Stomach (tissue), 9 donors: ENCODE measurements around the gene GCNT1. TPM values are rescaled to one million over a fixed set of nuclear protein-coding genes. Genes with fewer than 3 reads are reported as not detected.
"Not testable (repeated sequence)": the region's sequence is repeated elsewhere in the genome, so short reads cannot be mapped to it uniquely, and the experiment has no call there.

Experiments used
- DNase-seq, 2 donors: peaks; one replicate each; pipeline versions ENCODE4 v3.0.0 to v3.0.0-alpha.2; 2013 to 2019
- H3K27ac ChIP-seq, 5 donors: fragments of 200-600 bp in 4 of 5; sonication (generic) in 4 of 5; one replicate each; pipeline ENCODE4 v1.5.1; 2013 to 2019; ENCODE audit warnings: mild to moderate bottlenecking in 1 of 5, moderate library complexity in 1 of 5
- H3K27me3 ChIP-seq, 3 donors: fragments of 200-600 bp; sonication (generic); one replicate each; pipeline ENCODE4 v1.5.1; 2017 to 2019; ENCODE audit warnings: mixed run types in 1 of 3
- H3K36me3 ChIP-seq, 4 donors: fragments of 200-600 bp; sonication (generic); 1 replicate in 3 of 4; 2 replicates in 1 of 4; pipeline ENCODE4 v1.5.1; 2016 to 2019
- H3K4me1 ChIP-seq, 4 donors: fragments of 200-600 bp; sonication (generic); one replicate each; pipeline ENCODE4 v1.5.1; 2016 to 2019
- H3K4me3 ChIP-seq, 4 donors: fragments of 200-600 bp; sonication (generic) in 3 of 4; one replicate each; pipeline ENCODE4 v1.5.1; 2016 to 2019; ENCODE audit warnings: mild to moderate bottlenecking in 1 of 4
- H3K9me3 ChIP-seq, 4 donors: fragments of 200-600 bp; sonication (generic); one replicate each; pipeline ENCODE4 v1.5.1; 2016 to 2019
- EP300 ChIP-seq: sonication (generic); formaldehyde crosslinking; IDR thresholded peaks from one replicate; pipeline ENCODE4 v1.6.1; 2017; ENCODE audit warnings: antibody characterized with exemption
- POLR2A ChIP-seq, 4 donors: fragments of 450-650 bp; IDR thresholded peaks; one replicate each; pipeline ENCODE4 v1.6.1; 2016; ENCODE audit warnings: antibody characterized with exemption in 4 of 4, control low read depth in 2 of 4, mild to moderate bottlenecking in 1 of 4, moderate library complexity in 1 of 4
- POLR2AphosphoS5 ChIP-seq, 3 donors: sonication (generic); formaldehyde crosslinking; IDR thresholded peaks; one replicate each; pipeline ENCODE4 v1.6.1; 2016; ENCODE audit warnings: antibody characterized with exemption in 3 of 3
- WGBS, 5 donors: extraction: QIAGEN DNeasy Blood & Tissue Kit in 3 of 5; methylation state at CpG; one replicate each; pipeline versions ENCODE4 v1.1.5 to v1.1.7; 2013 to 2018; 5-methylcytosine and 5-hydroxymethylcytosine counted together
- intact Hi-C: fragments of 100-400 bp; cut with DNase I; formaldehyde crosslinking; loops from one replicate; pipeline ENCODE4 v1.15.1; 2023; ENCODE audit warnings: low total_unique reads
- polyA plus RNA-seq, 3 donors: library from polyadenylated mRNA; stranded (reverse); fragments of 200-250 nt; gene quantifications; one replicate each; pipeline ENCODE4 v1.2.3, GENCODE V29; 2013
- total RNA-seq, 5 donors: library from RNA; depleted of rRNA; stranded (reverse); fragments of >200 nt; gene quantifications; one replicate each; pipeline versions ENCODE4 v1.1.0 to v1.2.3, GENCODE V29; 2014 to 2016
- TF ChIP-seq, protein P1 (sequence below), 7 experiments: fragments of 450-650 bp in 4 of 7; fragments of 200-600 bp in 3 of 7; sonication (generic) in 3 of 7; IDR thresholded peaks; one replicate each; pipeline ENCODE4 v1.5.1; 2016 to 2019; ENCODE audit warnings: antibody characterized with exemption in 7 of 7, control low read depth in 2 of 7, mild to moderate bottlenecking in 1 of 7
- donor health status: healthy with polysubstance abuse.
- donor health status: Bipolar disorder and iron deficiency.
- donor health status: healthy.

GCNT1 gene
- total and polyA plus RNA-seq, 8 donors, result 3.1 to 136 (median 11.6) TPM

DNA sequence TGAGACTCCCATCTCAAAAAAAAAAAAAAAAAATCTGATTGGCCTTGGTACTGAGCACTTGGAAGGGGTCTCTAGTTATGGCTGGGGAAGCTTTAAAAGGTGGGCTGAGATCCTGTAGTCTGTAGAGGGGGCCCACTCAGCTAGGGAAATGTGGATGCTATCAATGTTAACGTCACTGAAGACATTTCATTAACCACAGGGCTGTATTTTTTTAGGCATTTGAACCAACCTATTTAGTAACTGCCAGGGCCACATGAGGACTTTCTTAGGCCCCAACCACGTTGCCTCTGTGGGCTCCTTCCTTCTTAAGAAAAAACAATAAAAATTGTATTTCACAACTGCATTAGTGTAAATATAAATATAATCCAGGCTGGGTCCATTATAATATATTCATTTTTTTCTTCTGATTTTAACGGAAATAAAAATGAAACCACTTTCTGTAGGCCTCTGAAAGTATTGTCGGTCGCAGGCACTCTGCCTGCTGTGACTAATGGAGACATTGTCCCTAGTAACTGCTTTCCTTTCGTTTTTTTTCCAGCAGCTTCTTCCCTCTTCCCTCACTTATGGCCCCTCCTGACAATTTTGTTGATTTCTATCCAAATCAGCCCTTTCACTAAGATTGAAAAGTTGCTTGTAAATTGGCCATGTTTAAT, 71.6 kb downstream of the GCNT1 start:
- H3K27me3 ChIP-seq, result no peaks in the 10 kb centered on the region

DNA sequence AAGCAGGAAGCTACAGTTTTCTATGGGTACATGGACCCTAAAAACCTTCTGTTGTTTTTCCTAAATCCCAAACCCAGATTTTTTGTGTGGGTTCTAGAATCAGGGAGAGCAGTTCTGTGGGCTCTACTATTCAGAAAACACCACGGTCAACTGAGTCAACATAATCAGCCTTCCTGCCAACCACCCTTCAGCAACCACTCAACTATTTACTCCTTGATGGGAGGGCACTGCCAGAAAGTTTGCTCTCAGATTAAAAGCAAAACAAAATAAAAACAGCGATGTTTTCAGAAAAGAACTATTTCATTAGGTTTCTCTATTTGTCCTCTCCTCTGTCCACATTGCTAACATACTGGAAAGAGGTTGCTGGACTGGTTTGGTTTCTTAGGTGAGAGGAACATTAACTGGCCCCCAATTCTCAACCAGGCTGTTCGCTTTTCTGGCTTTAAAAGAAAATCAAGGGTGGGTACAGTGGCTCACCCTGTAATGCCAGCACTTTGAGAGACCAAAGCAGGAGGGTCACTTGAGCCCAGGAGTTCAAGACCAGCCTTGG, 72.3 kb downstream of the GCNT1 start:
- intact Hi-C loops, result no loop called here
- peak in 1 of 2 donors; percentile 67 for DNase-seq
- H3K36me3 ChIP-seq, result no peaks in the 10 kb centered on the region
- no peak for TF ChIP-seq EP300
- TF ChIP-seq POLR2AphosphoS5 (IDR thresholded peaks at IDR 0.05), result no peak
- no peak for TF ChIP-seq POLR2A (IDR thresholded peaks at IDR 0.05)
- TF ChIP-seq, protein P1, sequence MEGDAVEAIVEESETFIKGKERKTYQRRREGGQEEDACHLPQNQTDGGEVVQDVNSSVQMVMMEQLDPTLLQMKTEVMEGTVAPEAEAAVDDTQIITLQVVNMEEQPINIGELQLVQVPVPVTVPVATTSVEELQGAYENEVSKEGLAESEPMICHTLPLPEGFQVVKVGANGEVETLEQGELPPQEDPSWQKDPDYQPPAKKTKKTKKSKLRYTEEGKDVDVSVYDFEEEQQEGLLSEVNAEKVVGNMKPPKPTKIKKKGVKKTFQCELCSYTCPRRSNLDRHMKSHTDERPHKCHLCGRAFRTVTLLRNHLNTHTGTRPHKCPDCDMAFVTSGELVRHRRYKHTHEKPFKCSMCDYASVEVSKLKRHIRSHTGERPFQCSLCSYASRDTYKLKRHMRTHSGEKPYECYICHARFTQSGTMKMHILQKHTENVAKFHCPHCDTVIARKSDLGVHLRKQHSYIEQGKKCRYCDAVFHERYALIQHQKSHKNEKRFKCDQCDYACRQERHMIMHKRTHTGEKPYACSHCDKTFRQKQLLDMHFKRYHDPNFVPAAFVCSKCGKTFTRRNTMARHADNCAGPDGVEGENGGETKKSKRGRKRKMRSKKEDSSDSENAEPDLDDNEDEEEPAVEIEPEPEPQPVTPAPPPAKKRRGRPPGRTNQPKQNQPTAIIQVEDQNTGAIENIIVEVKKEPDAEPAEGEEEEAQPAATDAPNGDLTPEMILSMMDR (IDR thresholded peaks at IDR 0.05), result no peak
- H3K4me3 ChIP-seq, result no peak overlapping the region
- H3K9me3 ChIP-seq, result no peaks in the 10 kb centered on the region
- H3K27ac ChIP-seq, result peak overlapping the region in 4 of 5 donors; percentile 31 to 63 (median 46)
- peaks cover 6 to 22% (median 9%) of the 10 kb centered on the region in 4 donors for H3K4me1 ChIP-seq
- H3K27me3 ChIP-seq, result no peaks in the 10 kb centered on the region
- 30 to 72% (median 47%) methylated on average over 3 of the region's 3 CpGs for WGBS, 5 donors

More for the DNA sequence above, 71.6 kb downstream of the GCNT1 start:
- TF ChIP-seq, protein P1 (IDR thresholded peaks at IDR 0.05), result no peak
- TF ChIP-seq EP300 (no peak), POLR2AphosphoS5 (IDR thresholded peaks at IDR 0.05) (no peak), POLR2A (IDR thresholded peaks at IDR 0.05) (no peak)
- intact Hi-C loops, result no loop called here
- H3K4me3 ChIP-seq, result no peak overlapping the region
- no peaks in the 10 kb centered on the region for H3K36me3 ChIP-seq
- peak overlapping the region in 4 of 5 donors; percentile 33 to 63 (median 46) for H3K27ac ChIP-seq
- H3K4me1 ChIP-seq, result peaks cover 7 to 22% (median 15%) of the 10 kb centered on the region in 4 donors
- 20 to 33% (median 22%) methylated on average over 6 of the region's 6 CpGs for WGBS, 5 donors
- no peaks in the 10 kb centered on the region for H3K9me3 ChIP-seq
- DNase-seq, result peak in 1 of 2 donors; percentile 68

DNA sequence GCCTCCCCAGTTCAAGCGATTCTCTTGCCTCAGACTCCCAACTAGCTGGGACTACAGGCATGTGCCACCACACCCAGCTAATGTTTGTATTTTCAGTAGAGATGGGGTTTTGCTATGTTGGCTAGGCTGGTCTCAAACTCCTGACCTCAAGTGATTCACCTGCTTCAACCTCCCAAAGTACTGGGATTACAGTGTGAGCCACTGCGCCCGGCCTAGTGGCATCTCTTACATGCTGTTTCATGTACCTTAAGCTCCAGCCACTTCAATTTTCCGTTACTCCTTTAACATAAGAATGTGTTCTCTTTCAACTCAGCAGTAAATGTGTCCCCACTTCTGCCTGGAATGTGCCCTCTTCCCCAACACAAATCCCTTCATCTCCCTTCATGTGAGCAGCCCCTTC, 73.9 kb downstream of the GCNT1 start:
- H3K9me3 ChIP-seq, H3K36me3 ChIP-seq, DNase-seq, H3K27ac ChIP-seq, H3K4me3 ChIP-seq, H3K27me3 ChIP-seq, intact Hi-C loops: not testable (repeated sequence)
- H3K4me1 ChIP-seq, result peaks cover 11 to 37% (median 18%) of the 10 kb centered on the region in 4 donors
- 81 to 93% (median 90%) methylated on average over 4 of the region's 4 CpGs for WGBS, 5 donors

DNA sequence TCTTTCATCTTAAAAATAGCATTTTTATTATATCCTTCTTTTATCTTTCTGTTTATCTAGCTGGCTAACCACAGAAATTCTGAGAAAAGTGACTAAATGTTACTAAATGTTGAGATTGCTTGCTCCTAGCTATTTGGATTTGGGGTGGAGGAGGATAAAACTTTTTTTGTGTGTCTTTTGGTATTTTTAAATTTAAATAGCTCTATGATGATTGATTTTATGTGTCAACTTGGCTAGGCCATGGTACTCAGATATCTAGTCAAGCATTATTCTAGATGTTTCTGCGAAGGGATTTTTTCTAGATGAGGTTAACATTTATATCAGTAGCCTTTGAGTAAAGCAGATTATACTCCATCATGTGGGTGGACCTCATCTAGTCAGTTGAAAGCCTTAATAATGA, 75.0 kb downstream of the GCNT1 start:
- intact Hi-C loops, result no loop called here
- WGBS, 5 donors, result 76 to 96% (median 92%) methylated on average over 1 of the region's 1 CpG
- Histone ChIP-seq H3K9me3 (no peaks in the 10 kb centered on the region), H3K36me3 (no peaks in the 10 kb centered on the region), H3K4me3 (no peak overlapping the region), H3K4me1 (peaks cover 11 to 37% (median 18%) of the 10 kb centered on the region in 4 donors), H3K27ac (no peak overlapping the region), H3K27me3 (no peaks in the 10 kb centered on the region)
- TF ChIP-seq, protein P1 (IDR thresholded peaks at IDR 0.05), result no peak
- no peak for TF ChIP-seq EP300
- no peak for TF ChIP-seq POLR2AphosphoS5 (IDR thresholded peaks at IDR 0.05)
- no peak for TF ChIP-seq POLR2A (IDR thresholded peaks at IDR 0.05)
- DNase-seq, result no peak

DNA sequence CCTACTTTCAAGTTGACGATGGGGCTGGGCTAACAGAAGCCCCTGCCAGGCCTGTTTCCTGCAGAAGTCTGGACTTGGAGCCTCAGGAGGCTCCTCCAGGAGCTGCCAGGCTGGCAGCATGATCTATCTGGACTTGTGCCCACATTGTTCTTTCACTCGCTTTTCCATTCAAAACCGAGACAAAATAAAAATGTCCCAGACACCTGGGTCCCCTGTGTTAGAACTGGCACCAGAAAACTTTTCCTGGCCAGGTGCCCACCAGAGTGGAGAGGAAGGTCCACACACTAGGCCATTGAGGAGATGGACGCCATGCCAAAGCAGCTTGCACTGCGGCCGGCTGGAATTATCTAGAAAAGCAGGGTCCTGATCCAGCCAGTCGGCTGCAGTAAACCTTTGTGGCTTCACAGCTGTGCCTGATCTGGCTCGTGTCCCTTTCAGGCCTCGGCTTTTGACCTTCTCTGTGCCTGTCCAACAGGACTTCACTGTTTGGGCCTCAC, 78.2 kb downstream of the GCNT1 start:
- Histone ChIP-seq H3K4me1 (peaks cover 8 to 15% (median 10%) of the 10 kb centered on the region in 4 donors), H3K27me3 (no peaks in the 10 kb centered on the region), H3K4me3 (no peak overlapping the region), H3K27ac (peak overlapping the region; percentile 29 to 78 (median 35)), H3K36me3 (no peaks in the 10 kb centered on the region), H3K9me3 (no peaks in the 10 kb centered on the region)
- 15 to 40% (median 21%) methylated on average over 9 of the region's 9 CpGs for WGBS, 5 donors
- peak; percentile 35 to 81 for DNase-seq
- intact Hi-C loops, result no loop called here
- TF ChIP-seq, protein P1 (IDR thresholded peaks at IDR 0.05), result no peak
- TF ChIP-seq EP300, result no peak
- no peak for TF ChIP-seq POLR2AphosphoS5 (IDR thresholded peaks at IDR 0.05)
- no peak for TF ChIP-seq POLR2A (IDR thresholded peaks at IDR 0.05)
